Heart right ventricle (tissue), 16 donors: Measurements from ENCODE around the gene RAB11A. TPM values are rescaled to one million over a fixed set of nuclear protein-coding genes. Genes with fewer than 3 reads are reported as not detected.
A peak's percentile ranks its signal among the peaks of the same experiment; 100 is the strongest.

ENCODE experiments used
- ATAC-seq, 8 donors: fragments of 200-7000 bp; cut with Tn5 transposase; one replicate each; pipeline ENCODE4 v1.9.1; 2020; ENCODE audit warnings: mild to moderate bottlenecking in 8 of 8, moderate library complexity in 8 of 8, moderate number of reproducible peaks in 1 of 8
- DNase-seq, 2 donors: peaks; one replicate each; pipeline ENCODE4 v3.0.0-alpha.2; 2020
- H3K27ac ChIP-seq, 10 donors: fragments of 200-600 bp; sonication (generic) in 2 of 10; one replicate each; pipeline versions ENCODE4 v1.5.0 to v1.8.0; 2020 to 2022; ENCODE audit warnings: mild to moderate bottlenecking in 3 of 10
- H3K27me3 ChIP-seq, 7 donors: fragments of 200-600 bp; one replicate each; pipeline ENCODE4 v1.8.0; 2021 to 2022; ENCODE audit warnings: mild to moderate bottlenecking in 2 of 7
- H3K36me3 ChIP-seq, 9 donors: fragments of 200-600 bp; sonication (generic) in 1 of 9; one replicate each; pipeline versions ENCODE4 v1.5.0 to v1.8.0; 2020 to 2022; ENCODE audit warnings: mild to moderate bottlenecking in 2 of 9
- H3K4me1 ChIP-seq, 9 donors: fragments of 200-600 bp; sonication (generic) in 1 of 9; one replicate each; pipeline versions ENCODE4 v1.5.0 to v1.8.0; 2020 to 2022; ENCODE audit warnings: mild to moderate bottlenecking in 4 of 9
- H3K4me3 ChIP-seq, 10 donors: fragments of 200-600 bp; sonication (generic) in 2 of 10; one replicate each; pipeline versions ENCODE4 v1.5.0 to v1.8.0; 2020 to 2022; ENCODE audit warnings: mild to moderate bottlenecking in 7 of 10, moderate library complexity in 2 of 10
- H3K9me3 ChIP-seq, 11 donors: fragments of 200-600 bp in 10 of 11; sonication (generic) in 2 of 11; one replicate each; pipeline versions ENCODE4 v1.5.0 to v1.8.0; 2013 to 2022; ENCODE audit warnings: mild to moderate bottlenecking in 2 of 11, control low read depth in 1 of 11, moderate library complexity in 1 of 11
- CTCF ChIP-seq, 9 donors: fragments of 200-600 bp; sonication (generic) in 2 of 9; IDR thresholded peaks; one replicate each; pipeline versions ENCODE4 v1.5.0 to v1.8.0; 2021 to 2022; ENCODE audit warnings: antibody characterized with exemption in 9 of 9, mild to moderate bottlenecking in 5 of 9, moderate library complexity in 1 of 9
- WGBS, 2 donors: extraction: QIAGEN DNeasy Blood & Tissue Kit; methylation state at CpG; one replicate each; pipeline ENCODE4 v1.1.7; 2013; ENCODE audit warnings: inconsistent platforms in 1 of 2; 5-methylcytosine and 5-hydroxymethylcytosine counted together
- intact Hi-C, 10 donors: fragments of 100-400 bp; cut with DNase I; formaldehyde crosslinking; loops; one replicate each; pipeline versions ENCODE4 v1.11.1 to v1.14.2; 2022
- polyA plus RNA-seq, 2 donors: library from polyadenylated mRNA; stranded (reverse); fragments of 200-250 nt; gene quantifications; one replicate each; pipeline ENCODE4 v1.2.3, GENCODE V29; 2013
- total RNA-seq, 10 donors: library from RNA; stranded (reverse); fragmentation: NEBNext Ultra II Directional in 3 of 10; extraction: Animal tissue kit (Norgen Biotek cat#: 25700) in 3 of 10; gene quantifications; one replicate each; pipeline versions ENCODE4 v1.2.1 to v1.2.4, GENCODE V29; 2021 to 2023
- donor health status: Arrhythmogenic right ventricular cardiomyopathy.
- donor health status: ischemic (EF 13 %, LVEDD 7.1; RV severe dilation, severe dysfunction).
- donor health status: healthy with polysubstance abuse.
- donor health status: DM: no; HTN: yes; CAD: no.
- donor health status: DM: no; HTN: no; CAD: no.
- donor health status: ischemic (EF 25% LVEDD 6.9; RV normal size, moderate dysfunction).
- donor health status: ischemic (EF 25% LVEDD 5.7; RV mildly dilated, moderate dysfunction).
- donor health status: healthy.
- donor health status: DM: yes; HTN: yes; CAD: no.
- donor health status: Ischemic cardiomyopathy.
- donor health status: ischemic (EF 35%, LVEDD 5.7; RV mildly dilated, moderate dysfunction).
- donor health status: nonischemic (EF 11% LVEDD 7.7; RV severe dilation, severe dysfunction).
- donor health status: DM: yes; HTN: yes; CAD: no.
- donor health status: PGD.
- donor health status: ischemic (EF 29% LVEDD 5.4; RV normal size, mild dysfunction).
- donor health status: nonischemic (EF 23%, LVEDD 6.1; RV moderate dilation, normal function).

The RAB11A gene
- total and polyA plus RNA-seq, 12 donors = 28.5 to 211 (median 150) TPM

GRCh38 chr15:65824031-65824743 is 45.1 kb upstream of the RAB11A start:
- H3K27ac ChIP-seq = no peak overlapping the region

GRCh38 chr15:65824941-65825544 is 44.2 kb upstream of the RAB11A start:
- peaks cover 0 to 46% (median 0%) of the 10 kb centered on the region in 9 donors for H3K4me1 ChIP-seq
- ATAC-seq (peak in 1 of 8 donors; percentile 44), DNase-seq (no peak)
- H3K4me3 ChIP-seq = no peak overlapping the region
- TF ChIP-seq CTCF (IDR thresholded peaks at IDR 0.05) = no peak
- H3K27ac ChIP-seq = no peak overlapping the region
- no peaks in the 10 kb centered on the region for H3K36me3 ChIP-seq
- no peaks in the 10 kb centered on the region for H3K27me3 ChIP-seq
- no peaks in the 10 kb centered on the region for H3K9me3 ChIP-seq
- intact Hi-C loops = loop anchor here in 2 of 10 donors (10.0 kb wide), 2 partner anchors 60 to 80 kb away; no protein-coding TSS in a partner anchor
- 82 to 88% methylated on average over 5 of the region's 5 CpGs for WGBS, 2 donors

More at GRCh38 chr15:65824031-65824743, 45.1 kb upstream of the RAB11A start:
- no peak overlapping the region for H3K4me3 ChIP-seq
- TF ChIP-seq CTCF (IDR thresholded peaks at IDR 0.05) = peak; percentile 34 to 74 (median 62)
- no peaks in the 10 kb centered on the region for H3K36me3 ChIP-seq
- WGBS, 2 donors = 63 to 66% methylated on average over 7 of the region's 7 CpGs
- H3K27me3 ChIP-seq = no peaks in the 10 kb centered on the region
- peaks cover 0 to 55% (median 7%) of the 10 kb centered on the region in 9 donors for H3K4me1 ChIP-seq
- intact Hi-C loops = loop anchor here in 2 of 10 donors (10.0 kb wide), 2 partner anchors 59 to 79 kb away; no protein-coding TSS in a partner anchor
- ATAC-seq (peak; percentile 78 to 92 (median 86)), DNase-seq (peak in 1 of 2 donors; percentile 62)
- no peaks in the 10 kb centered on the region for H3K9me3 ChIP-seq

GRCh38 chr15:65827065-65827464 is 42.2 kb upstream of the RAB11A start:
- no peaks in the 10 kb centered on the region for H3K9me3 ChIP-seq
- WGBS, 2 donors = 74 to 82% methylated on average over 3 of the region's 3 CpGs

More at GRCh38 chr15:65827065-65827464, 42.2 kb upstream of the RAB11A start:
- TF ChIP-seq CTCF (IDR thresholded peaks at IDR 0.05) = no peak
- no peak for ATAC-seq
- Histone ChIP-seq H3K4me3 (no peak overlapping the region), H3K4me1 (peaks cover 0 to 44% (median 6%) of the 10 kb centered on the region in 9 donors), H3K27ac (peak overlapping the region in 1 of 10 donors; percentile 77), H3K27me3 (no peaks in the 10 kb centered on the region), H3K36me3 (no peaks in the 10 kb centered on the region)
- intact Hi-C loops = loop anchor here in 2 of 10 donors (10.0 kb wide), 2 partner anchors 62 to 82 kb away; no protein-coding TSS in a partner anchor
- no peak for DNase-seq
